Bronchial epithelial cell (primary cell): ENCODE results near the gene UBAC2. TPM values are rescaled to one million over a fixed set of nuclear protein-coding genes. Genes with fewer than 3 reads are reported as not detected.

Experiments
- DNase-seq: peaks from one replicate; pipeline ENCODE4 v3.0.0-alpha.2; 2010; ENCODE audit warnings: low read depth
- FAIRE-seq: peaks from 2 replicates; lab custom pipeline; 2011; peaks lifted over from hg19 to GRCh38; lab: Jason Lieb, UNC
- H3K27me3 ChIP-seq: 2 replicates; pipeline ENCODE4 v1.5.1; 2011; ENCODE audit warnings: low read length; ENCODE audit not compliant: control insufficient read depth, insufficient read depth
- H3K36me3 ChIP-seq: 2 replicates; pipeline ENCODE4 v1.5.1; 2011; ENCODE audit warnings: low read length; ENCODE audit not compliant: control insufficient read depth, insufficient read depth
- H3K4me3 ChIP-seq: 2 replicates; pipeline ENCODE4 v1.5.1; 2011; ENCODE audit warnings: mild to moderate bottlenecking, low read depth, low read length, control low read depth
- total RNA-seq: library from RNA; depleted of rRNA; stranded (reverse); fragments of >200 nt; gene quantifications from 2 replicates; pipeline ENCODE4 v1.2.1, GENCODE V29; 2014
- TF ChIP-seq, protein P1 (sequence below): IDR thresholded peaks from 2 replicates; pipeline ENCODE4 v1.5.1; 2011; ENCODE audit warnings: mild to moderate bottlenecking, moderate library complexity, low read length, control low read depth, inconsistent platforms; ENCODE audit not compliant: insufficient read depth, severe bottlenecking

Gene UBAC2
- total RNA-seq, 1 donor from 2014 or later = 40.0 TPM

DNA sequence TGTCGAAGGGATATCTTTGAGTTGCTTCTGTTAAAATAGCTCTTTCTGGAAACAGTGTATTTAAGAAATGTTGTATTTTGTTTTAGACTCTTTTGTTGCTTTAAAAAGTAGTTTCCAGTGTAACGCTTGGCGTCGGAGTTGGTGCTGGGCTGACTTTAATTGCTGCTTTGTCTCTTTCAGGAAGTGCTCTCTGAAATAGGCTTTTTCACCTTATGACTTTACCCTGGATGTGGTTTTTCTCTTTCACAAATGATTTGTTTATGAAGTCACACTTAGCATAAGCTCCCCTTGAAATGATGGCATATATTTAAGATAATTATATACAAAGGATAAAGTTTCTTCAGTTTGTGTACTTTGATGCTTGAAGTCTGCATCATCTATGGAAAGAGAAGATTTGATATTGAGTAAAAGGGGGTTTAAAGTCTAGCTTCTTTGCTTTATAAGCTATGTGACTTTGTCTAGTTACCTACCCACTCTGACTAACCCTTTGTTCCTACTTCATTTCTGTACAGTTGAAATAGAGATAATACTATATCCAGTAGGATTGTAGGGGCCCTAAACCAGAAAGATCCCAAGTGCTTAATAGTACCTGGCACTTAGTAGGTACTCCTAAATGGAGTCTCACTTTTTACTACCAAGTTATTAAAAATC lies 57.7 kb downstream of the UBAC2 start, which contains the start of gene GPR18:
TSS of gene GPR18 (minus strand) at position 170 of the 651 bp plus-strand sequence. CDS start 2,507 bp downstream, outside the sequence.
- H3K4me3 ChIP-seq = no peak within 1 kb of the TSS
- no peaks in the 10 kb centered on the region for H3K27me3 ChIP-seq
- DNase-seq (no peak), FAIRE-seq (no peak)
- TF ChIP-seq, protein P1, sequence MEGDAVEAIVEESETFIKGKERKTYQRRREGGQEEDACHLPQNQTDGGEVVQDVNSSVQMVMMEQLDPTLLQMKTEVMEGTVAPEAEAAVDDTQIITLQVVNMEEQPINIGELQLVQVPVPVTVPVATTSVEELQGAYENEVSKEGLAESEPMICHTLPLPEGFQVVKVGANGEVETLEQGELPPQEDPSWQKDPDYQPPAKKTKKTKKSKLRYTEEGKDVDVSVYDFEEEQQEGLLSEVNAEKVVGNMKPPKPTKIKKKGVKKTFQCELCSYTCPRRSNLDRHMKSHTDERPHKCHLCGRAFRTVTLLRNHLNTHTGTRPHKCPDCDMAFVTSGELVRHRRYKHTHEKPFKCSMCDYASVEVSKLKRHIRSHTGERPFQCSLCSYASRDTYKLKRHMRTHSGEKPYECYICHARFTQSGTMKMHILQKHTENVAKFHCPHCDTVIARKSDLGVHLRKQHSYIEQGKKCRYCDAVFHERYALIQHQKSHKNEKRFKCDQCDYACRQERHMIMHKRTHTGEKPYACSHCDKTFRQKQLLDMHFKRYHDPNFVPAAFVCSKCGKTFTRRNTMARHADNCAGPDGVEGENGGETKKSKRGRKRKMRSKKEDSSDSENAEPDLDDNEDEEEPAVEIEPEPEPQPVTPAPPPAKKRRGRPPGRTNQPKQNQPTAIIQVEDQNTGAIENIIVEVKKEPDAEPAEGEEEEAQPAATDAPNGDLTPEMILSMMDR = no peak
- peaks cover 2% of the 10 kb centered on the region for H3K36me3 ChIP-seq

DNA sequence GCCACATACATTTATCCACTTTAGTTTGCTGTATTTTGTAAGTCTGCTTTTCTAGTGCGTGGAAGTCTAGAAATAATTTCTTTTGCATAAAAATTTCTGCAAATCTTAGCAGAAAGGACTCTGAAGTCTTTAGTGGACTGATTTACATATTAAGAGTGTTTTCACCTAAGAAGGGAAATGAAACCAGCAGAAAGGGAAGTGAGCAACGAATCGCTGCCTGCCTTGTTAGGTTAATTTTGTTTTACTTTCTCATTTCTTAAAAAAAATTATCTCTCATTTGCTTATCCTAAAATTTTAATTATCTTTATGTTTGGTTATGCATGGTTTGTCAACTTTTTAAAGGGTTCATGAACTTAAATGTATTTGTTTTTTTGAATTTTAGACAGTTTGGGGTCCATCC lies 58.3 kb downstream of the UBAC2 start:
- DNase-seq (no peak), FAIRE-seq (no peak)
- H3K36me3 ChIP-seq = peaks cover 2% of the 10 kb centered on the region
- TF ChIP-seq, protein P1 = no peak
- H3K27me3 ChIP-seq = no peaks in the 10 kb centered on the region
- no peak overlapping the region for H3K4me3 ChIP-seq

DNA sequence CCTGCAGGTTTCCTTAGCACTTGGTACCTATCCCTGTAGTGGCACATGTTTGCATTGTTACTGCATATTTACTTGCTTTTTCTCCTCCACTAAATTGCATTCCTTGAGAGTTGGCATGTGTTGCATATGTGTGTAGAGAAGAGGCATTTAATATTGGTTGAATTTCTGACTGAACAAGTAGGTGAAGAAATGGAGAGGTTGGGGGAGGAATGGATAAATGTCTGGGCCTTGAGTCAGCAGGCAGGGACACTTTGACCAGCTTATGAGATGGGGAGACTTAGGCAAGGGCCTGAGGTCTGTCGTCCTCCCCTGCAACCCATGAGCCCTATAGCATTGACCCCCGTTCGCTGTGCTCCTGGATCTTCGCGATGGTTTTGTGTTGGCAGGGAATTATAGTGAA lies 59.6 kb downstream of the UBAC2 start:
- no peak overlapping the region for H3K4me3 ChIP-seq
- TF ChIP-seq, protein P1 = no peak
- DNase-seq (no peak), FAIRE-seq (no peak)
- H3K36me3 ChIP-seq = peaks cover under 1% of the 10 kb centered on the region
- H3K27me3 ChIP-seq = no peaks in the 10 kb centered on the region

DNA sequence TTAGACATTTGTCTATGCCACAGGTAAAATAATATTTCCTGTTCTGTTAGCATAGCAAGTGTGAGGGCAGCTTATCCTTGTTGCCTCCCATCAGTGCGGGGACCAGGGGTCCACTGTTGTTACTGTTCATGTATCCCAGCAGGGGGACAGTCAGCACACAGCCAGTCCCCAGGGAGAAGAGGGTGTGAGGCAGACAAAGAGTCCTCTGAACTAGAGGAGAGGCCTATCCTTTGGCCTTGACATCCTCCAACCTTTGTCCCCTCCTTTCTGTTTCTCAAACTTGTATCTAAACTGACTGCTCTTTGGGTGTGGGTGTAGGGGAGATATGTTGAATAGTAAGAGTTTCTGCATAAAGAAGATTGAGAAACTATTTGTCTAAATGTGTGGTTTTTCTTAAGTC lies 60.4 kb downstream of the UBAC2 start:
- TF ChIP-seq, protein P1 = no peak

DNA sequence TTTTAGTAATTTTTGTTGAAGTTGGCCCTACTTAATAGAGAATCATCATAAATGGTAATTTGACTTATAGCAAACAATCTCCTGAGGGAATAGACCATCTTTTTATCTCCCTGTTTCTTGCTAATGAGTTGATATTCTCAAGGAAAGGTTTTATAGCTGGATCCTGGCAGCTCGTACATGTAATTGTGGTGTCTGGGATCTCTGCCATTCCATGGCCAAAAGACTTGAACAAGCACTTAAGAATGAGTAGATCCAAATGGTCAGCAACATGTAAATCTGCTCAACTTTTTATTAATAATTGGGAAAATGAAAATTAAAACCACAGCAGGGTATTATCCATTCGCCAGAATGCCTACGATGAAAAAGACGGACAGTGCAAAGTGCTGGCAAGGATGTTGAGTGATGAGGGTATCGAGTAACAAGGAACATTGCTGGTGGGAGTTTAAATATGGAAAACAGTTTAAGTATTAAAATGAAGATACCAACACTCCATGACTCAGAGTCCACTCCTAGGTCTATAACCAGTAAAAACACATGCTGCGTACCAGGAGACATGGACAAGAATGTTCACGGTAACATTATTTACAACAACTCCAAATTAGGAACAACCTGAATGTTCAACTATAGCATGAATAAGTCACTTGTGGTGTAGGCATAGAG lies 62.6 kb downstream of the UBAC2 start:
- TF ChIP-seq, protein P1 = no peak
- H3K36me3 ChIP-seq = peaks cover 3% of the 10 kb centered on the region
- FAIRE-seq (no peak), DNase-seq (no peak)
- H3K27me3 ChIP-seq = no peaks in the 10 kb centered on the region
- no peak overlapping the region for H3K4me3 ChIP-seq

More for the DNA sequence above, 60.4 kb downstream of the UBAC2 start:
- no peak for FAIRE-seq
- no peaks in the 10 kb centered on the region for H3K27me3 ChIP-seq
- no peak for DNase-seq
- H3K4me3 ChIP-seq = no peak overlapping the region
- H3K36me3 ChIP-seq = no peaks in the 10 kb centered on the region
